ENCODE measurements around the gene CRTC1.

GRCh38 chr19:18699403-18700054, 16.0 kb downstream of the CRTC1 start:
- TF ChIP-seq CTCF (IDR thresholded peaks at IDR 0.05; ENCODE audit: insufficient read depth, low read length, poor library complexity, severe bottlenecking) = no peak
- no peak for TF ChIP-seq EZH2phosphoT487 (conservative IDR thresholded peaks at IDR 0.05; ENCODE audit: low read length)

Measured in SU-DHL-6 (cell line).